Left ventricle myocardium inferior (tissue), 1 donor: ENCODE data around the gene LYPD6. TPM values are rescaled to one million over a fixed set of nuclear protein-coding genes. Genes with fewer than 3 reads are reported as not detected.

Experiments used
- DNase-seq: peaks from one replicate; pipeline ENCODE4 v3.0.0-alpha.2; 2020
- H3K27ac ChIP-seq: fragments of 200-600 bp; replicated peaks from 2 replicates; pipeline ENCODE4 v1.8.0; 2021
- H3K27me3 ChIP-seq: fragments of 200-600 bp; 2 replicates; pipeline ENCODE4 v1.8.0; 2021; ENCODE audit warnings: low read depth
- H3K36me3 ChIP-seq: fragments of 200-600 bp; 2 replicates; pipeline ENCODE4 v1.8.0; 2021
- H3K4me1 ChIP-seq: fragments of 200-600 bp; 2 replicates; pipeline ENCODE4 v1.8.0; 2021
- H3K4me3 ChIP-seq: fragments of 200-600 bp; 2 replicates; pipeline ENCODE4 v1.8.0; 2021; ENCODE audit warnings: mild to moderate bottlenecking, moderate library complexity
- H3K9me3 ChIP-seq: fragments of 200-600 bp; replicated peaks from 2 replicates; pipeline ENCODE4 v1.8.0; 2021
- CTCF ChIP-seq: fragments of 200-600 bp; IDR thresholded peaks from 2 replicates; pipeline ENCODE4 v1.8.0; 2021; ENCODE audit warnings: antibody characterized with exemption, mild to moderate bottlenecking, borderline replicate concordance
- intact Hi-C: fragments of 100-400 bp; cut with micrococcal nuclease; formaldehyde crosslinking; loops from one replicate; pipeline ENCODE4 v1.11.0; 2022
- total RNA-seq: library from RNA; stranded (reverse); fragmentation: NEBNext Ultra II Directional; extraction: Animal tissue kit (Norgen Biotek cat#: 25700); gene quantifications from one replicate; pipeline ENCODE4 v1.2.1, GENCODE V29; 2021
- donor health status: DM: no; HTN: yes; CAD: no; lungs with severe emphysema.

LYPD6 gene
- total RNA-seq, 1 donor from 2014 or later: 0.08 TPM

- Histone ChIP-seq H3K27me3 (no peaks in the 10 kb centered on the region), H3K9me3 (no peaks in the 10 kb centered on the region), H3K4me3 (no peak overlapping the region), H3K4me1 (no peaks in the 10 kb centered on the region), H3K27ac (no peak overlapping the region), H3K36me3 (no peaks in the 10 kb centered on the region)
- DNase-seq: no peak
- intact Hi-C loops: no loop called here
- no peak for TF ChIP-seq CTCF
Observed at GRCh38 chr2:149388120-149388816, 57.9 kb downstream of the LYPD6 start.

GRCh38 chr2:149389506-149390167 is 59.2 kb downstream of the LYPD6 start:
- DNase-seq: no peak
- Histone ChIP-seq H3K27me3 (no peaks in the 10 kb centered on the region), H3K9me3 (no peaks in the 10 kb centered on the region), H3K4me1 (no peaks in the 10 kb centered on the region), H3K27ac (no peak overlapping the region), H3K36me3 (no peaks in the 10 kb centered on the region), H3K4me3 (no peak overlapping the region)
- intact Hi-C loops: no loop called here
- TF ChIP-seq CTCF: no peak

- Histone ChIP-seq H3K4me1 (no peaks in the 10 kb centered on the region), H3K27me3 (no peaks in the 10 kb centered on the region), H3K9me3 (no peaks in the 10 kb centered on the region), H3K36me3 (no peaks in the 10 kb centered on the region), H3K4me3 (no peak overlapping the region), H3K27ac (no peak overlapping the region)
- intact Hi-C loops: no loop called here
- no peak for DNase-seq
- TF ChIP-seq CTCF: no peak
Observed at GRCh38 chr2:149393614-149394013, 63.2 kb downstream of the LYPD6 start.

- Histone ChIP-seq H3K9me3 (no peaks in the 10 kb centered on the region), H3K27me3 (no peaks in the 10 kb centered on the region), H3K36me3 (no peaks in the 10 kb centered on the region), H3K27ac (no peak overlapping the region), H3K4me3 (no peak overlapping the region), H3K4me1 (no peaks in the 10 kb centered on the region)
- no peak for DNase-seq
- intact Hi-C loops: no loop called here
- TF ChIP-seq CTCF: no peak
Observed at GRCh38 chr2:149394864-149395263, 64.5 kb downstream of the LYPD6 start.

- intact Hi-C loops: no loop called here
- DNase-seq: no peak
Observed at GRCh38 chr2:149399934-149400615, 69.7 kb downstream of the LYPD6 start.

More at GRCh38 chr2:149399934-149400615, 69.7 kb downstream of the LYPD6 start:
- H3K4me1 ChIP-seq: no peaks in the 10 kb centered on the region
- no peak for TF ChIP-seq CTCF
- H3K27me3 ChIP-seq: no peaks in the 10 kb centered on the region
- H3K27ac ChIP-seq: no peak overlapping the region
- peaks cover 12% of the 10 kb centered on the region for H3K9me3 ChIP-seq
- no peaks in the 10 kb centered on the region for H3K36me3 ChIP-seq
- H3K4me3 ChIP-seq: no peak overlapping the region
